GM21360 (cell line): ENCODE measurements around the gene PLA2G2C.

Source experiments
- ATAC-seq: cut with Tn5 transposase; IDR thresholded peaks from one replicate; pipeline ENCODE4 v1.9.1; 2021; ENCODE audit warnings: mild to moderate bottlenecking, moderate library complexity; ENCODE audit not compliant: unreplicated experiment

PLA2G2C gene

GRCh38 chr1:20158358-20159070, 27.8 kb downstream of the PLA2G2C start:
- no peak for ATAC-seq

DNA sequence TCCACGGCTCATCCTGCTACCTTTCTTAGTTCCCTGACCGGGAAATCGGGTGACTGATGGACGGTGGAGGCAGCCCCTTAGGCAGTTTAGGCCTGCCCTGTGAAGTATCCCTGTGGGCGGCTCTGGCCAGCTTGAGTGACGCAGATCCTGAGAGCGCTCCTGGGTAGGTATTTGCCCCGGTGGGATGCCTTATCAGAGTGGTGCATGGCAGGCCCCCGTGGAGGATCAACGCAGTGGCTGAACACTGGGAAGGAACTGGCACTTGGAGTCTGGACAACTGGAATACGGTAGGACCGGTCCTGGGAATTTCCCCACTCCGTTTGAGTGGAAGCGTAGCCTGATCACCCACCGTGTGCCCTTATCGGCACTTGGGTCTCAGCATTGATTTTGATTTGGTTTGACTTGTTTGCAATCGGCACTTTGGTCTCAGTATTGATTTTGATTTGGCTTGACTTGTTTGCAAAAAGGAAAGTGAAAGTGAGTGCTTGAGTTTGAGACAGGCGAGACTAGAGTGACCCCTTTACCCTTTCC, 32.0 kb downstream of the PLA2G2C start:
- ATAC-seq: no peak

DNA sequence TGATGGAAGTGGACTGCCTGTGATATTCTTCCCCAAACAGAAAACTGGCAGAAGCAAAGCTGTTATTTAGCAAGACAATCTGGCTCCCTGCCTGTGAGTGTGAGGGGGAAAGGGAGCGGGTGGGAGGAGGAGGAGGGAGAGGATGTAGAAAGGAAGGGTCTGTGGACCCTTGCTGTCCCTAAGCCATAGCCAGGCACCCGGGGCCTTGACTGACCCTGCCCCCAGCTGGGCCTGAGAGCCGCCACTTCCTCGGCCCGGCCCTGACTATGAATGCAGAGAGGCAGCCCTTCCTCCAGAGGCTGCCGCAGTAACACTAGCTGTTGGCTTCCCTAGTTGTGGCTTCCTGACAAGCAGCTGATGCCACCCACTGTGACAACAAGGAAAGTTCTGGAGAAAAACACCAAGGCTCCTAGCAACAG, 33.3 kb downstream of the PLA2G2C start:
- no peak for ATAC-seq

GRCh38 chr1:20152599-20152930, 33.8 kb downstream of the PLA2G2C start:
- no peak for ATAC-seq

DNA sequence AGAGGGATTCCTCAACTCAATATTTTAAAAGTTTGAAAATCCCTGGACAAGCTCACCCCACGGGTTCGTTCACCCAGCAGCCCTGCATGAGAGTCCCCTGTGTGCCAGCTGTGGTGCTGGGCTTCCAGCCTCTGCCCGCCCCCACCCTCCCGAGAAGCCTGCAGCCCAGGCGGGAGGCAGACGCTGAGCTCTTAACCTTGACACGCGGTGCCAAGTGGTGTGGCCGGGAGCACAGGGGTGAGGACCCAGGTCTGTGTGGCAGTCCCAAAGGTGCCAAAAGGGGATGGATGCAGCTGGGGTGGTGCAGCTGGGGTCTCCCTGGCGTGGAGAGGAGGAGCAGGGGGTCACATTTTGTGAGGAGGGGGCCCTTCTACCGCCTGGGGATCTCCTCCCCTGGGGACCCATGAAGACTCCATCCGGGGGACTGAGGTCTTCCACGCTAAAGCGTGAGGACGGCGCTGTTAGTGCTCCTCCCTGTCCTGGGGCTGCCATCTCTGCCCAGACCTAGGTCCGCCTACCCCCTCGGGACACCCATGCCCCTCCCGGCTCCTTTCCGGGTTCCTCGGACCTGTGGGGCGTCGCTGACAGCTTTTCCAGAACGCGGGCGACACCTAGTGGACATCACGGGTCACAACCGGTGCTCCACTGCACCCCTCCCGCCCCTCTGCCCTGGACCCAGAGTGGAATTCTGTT, 34.3 kb downstream of the PLA2G2C start:
- no peak for ATAC-seq

- ATAC-seq: no peak
Measured at GRCh38 chr1:20150969-20151368, 35.3 kb downstream of the PLA2G2C start.

GRCh38 chr1:20150326-20150705, 36.0 kb downstream of the PLA2G2C start:
- ATAC-seq: no peak

DNA sequence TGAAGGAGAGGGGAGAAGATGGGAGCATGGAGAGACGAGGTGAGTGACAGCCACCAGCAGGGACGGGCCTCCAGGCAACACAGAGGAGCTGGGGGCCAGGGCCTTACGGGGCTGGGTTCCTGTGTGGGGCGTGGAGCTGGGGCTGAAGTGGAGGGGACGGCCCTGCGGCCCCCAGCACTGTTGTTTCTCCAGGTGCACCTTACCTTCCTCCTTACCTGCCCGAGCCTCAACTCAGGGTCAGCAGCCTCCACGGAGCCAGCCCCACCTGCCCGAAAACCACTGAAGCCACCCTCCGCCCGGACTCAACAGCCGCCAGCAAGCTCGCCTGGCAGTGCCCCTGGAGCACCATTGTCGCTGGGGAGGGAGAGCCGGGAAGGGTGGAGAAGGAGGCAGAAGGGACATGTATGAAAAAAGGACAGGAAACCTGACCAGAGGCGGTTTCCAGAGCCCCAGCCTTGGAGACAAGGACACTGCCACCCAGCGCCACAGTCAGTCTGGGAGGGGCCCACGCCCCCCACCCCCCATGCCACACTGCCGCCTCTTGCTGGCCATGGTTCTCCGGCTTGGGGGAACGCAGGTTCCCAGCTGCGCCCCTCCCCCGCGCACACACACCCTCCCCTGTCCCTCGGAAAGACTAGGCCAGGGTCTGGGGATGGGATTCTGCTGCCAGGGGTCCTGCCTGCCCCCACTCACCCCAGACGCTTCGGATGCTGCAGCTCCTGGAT, 36.6 kb downstream of the PLA2G2C start:
- ATAC-seq: no peak

GRCh38 chr1:20148571-20149500, 37.5 kb downstream of the PLA2G2C start:
- no peak for ATAC-seq

DNA sequence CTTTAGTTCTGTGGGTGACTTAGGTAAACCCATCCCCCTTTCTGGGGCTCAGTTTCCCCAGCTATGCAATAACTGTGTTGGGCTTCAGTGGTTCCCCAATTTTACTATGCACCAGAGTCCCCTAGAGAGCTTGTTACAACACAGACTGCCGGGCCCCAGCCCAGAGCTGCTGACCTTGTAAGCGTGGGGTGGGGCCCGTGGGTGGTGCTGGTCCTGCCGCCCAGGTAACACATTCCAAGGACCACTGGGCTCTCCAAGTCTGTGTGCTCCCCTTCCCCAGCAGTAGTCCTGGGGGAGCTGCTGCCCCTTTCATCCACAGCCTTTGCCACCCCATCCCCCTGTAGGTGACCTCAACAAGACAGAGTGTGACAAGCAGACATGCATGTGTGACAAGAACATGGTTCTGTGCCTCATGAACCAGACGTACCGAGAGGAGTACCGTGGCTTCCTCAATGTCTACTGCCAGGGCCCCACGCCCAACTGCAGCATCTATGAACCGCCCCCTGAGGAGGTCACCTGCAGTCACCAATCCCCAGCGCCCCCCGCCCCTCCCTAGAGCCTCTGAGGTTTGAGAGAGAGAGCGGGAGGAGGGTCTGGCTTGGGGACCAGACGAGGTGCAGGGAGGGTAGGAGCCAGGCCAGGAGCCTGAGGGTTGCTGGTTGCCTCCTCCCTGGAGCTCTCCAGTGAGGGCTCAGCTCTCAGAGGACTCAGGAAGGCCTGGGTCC, 38.3 kb downstream of the PLA2G2C start:
- ATAC-seq: no peak

DNA sequence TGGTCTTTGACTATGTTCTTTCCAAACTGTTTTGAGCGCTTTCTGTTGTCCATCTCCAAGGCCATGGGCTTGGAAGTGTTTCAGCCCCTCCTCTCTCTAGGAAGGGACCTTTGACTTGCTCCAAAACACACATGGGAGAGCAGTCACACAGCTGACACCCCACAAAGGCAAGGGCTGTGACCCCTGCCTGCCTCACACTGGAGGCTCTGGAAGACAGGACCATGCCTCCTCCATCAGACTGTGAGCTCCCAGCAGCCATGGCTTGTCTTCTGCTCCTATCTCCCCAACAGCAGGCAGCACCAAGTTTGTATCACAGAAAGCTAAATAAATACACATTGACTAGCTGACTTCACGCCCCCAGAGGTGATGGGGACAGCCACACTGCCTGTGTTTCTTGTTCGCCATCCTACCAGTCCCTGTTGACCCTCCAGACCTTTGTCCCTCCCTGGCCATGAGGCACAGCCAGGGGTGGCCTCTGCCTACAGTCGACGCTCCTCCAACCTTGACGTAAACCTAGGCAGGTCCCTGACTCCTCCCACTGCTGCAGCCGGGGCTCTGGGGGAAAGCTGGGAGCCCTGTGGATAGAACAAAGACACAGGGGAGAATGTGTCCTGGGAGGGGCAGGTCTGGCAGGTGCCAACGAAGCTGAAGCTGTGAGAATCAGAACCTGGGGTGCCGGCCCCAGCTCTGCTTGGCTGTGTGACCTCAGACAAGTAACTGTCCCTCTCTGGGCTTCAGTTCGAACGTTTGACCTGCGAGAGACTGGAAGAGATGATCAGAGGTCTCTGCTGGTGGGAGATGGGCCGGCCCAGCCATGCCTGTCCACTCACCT, 42.4 kb downstream of the PLA2G2C start:
- no peak for ATAC-seq

DNA sequence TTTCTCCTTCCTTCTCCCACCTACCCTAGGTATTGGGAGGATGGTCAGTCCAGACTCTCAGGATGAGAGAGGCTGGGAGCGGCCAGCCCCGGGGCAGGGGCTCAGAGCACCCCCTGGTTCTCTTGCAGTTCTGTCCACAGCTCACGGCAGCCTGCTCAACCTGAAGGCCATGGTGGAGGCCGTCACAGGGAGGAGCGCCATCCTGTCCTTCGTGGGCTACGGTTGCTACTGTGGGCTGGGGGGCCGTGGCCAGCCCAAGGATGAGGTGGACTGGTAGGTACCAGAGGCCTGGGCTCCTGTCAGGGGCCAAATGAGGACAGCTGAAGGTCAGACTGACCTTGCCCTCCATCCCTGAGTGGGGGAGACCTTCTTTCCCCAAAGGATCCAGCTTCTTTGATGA, 43.0 kb downstream of the PLA2G2C start:
- no peak for ATAC-seq

DNA sequence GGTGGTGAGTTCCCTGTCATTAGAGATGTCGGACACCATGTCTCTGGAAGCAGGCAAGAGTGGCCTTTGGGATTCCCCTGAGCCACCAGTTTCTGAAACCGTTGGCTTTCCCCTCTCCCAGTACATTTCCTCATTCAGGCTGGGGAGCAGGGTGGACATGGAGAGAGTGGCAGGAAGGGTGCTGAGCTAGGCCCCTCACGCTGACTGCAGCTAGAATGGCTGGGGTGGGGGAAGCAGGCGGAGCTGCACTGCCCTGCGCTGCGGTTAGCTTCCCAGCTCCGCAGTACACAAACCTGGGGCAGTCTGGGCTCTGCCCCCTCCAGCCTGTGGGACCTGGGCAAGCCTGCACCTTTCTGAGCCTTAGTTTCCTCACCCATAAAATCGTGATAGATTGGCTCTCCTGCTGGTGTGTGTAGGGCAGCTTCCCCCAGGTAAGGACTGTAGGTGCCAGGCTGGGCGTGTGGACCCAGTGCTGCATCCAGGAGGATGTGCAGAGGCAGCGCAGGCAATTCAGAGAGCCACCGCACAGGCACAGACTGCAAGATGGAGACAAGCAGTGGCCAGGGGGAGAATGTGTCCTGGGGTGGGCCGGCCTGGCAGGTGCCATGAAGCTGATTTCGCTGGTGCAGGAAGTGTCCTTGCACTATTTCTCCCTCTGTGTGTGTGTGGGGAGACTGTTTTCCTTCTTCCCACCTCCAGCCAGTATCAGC, 44.2 kb downstream of the PLA2G2C start:
- ATAC-seq: no peak

DNA sequence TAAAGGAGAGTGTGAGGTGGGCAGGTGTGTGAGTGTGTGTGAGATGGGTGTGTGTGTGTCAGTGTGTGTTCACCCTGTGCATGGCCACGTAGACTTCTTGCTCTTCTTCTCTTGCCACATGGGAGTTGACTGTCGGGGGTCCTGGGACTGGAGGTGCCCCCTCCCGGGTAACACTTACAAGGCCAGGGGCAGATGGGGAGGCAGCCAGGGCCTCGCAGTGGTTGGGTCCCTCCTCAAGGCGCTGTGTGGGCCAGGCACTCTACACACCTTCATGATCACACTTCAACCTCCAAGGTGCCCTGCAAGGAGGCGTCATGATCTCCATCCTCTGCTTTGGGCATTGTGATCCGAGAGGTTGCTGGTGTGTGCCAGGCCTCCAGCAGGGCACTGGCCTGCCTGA, 44.9 kb downstream of the PLA2G2C start:
- ATAC-seq: no peak

DNA sequence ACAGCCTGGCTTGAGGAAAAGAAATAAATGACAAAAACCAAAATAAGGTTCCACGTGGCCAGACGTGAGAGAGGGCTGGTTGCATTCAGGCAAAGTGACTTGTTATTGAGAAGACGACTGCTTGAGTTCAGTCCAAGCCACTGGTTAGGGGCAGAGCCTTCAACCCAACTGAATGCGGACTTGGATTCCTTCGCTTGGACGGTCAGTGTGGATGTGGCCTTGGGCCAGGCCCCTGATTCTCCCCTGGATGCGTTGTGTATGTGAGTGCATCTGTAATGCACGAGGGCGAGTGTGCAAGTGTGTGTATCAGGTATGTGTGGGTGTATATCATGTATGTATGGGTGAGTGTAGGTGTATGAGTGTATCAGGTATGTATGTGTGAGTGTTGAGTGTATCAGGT, 45.3 kb downstream of the PLA2G2C start:
- ATAC-seq: no peak

GRCh38 chr1:20139776-20140612, 46.3 kb downstream of the PLA2G2C start:
- no peak for ATAC-seq

DNA sequence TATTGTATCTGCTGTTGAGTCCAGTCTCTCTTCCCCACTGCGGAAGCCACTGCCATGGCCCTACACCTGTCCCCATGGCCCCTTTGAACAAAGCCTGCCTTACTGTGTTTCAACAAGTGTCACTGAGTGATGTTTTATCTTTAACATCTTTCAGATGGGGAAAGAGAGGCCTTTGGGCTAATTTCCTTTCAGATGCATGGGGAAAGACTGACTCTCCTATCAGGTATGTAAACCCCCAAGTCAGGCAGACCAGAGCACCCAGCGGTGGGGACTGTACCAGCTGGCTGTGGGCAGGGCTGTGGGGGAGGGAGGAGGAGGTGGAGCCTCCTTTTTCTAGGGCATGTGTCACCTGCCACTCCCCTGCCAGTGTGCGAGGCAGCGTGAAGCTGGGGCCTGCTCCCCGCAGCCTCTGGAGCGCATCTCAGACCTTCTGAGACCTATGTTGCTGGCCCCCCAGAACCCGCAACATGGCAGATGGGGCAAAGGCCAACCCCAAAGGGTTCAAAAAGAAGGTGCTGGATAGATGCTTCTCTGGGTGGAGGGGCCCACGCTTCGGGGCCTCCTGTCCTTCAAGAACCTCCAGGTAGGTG, 47.3 kb downstream of the PLA2G2C start, which contains the start of gene PLA2G2F:
Gene PLA2G2F, plus strand, starts transcription at position 363 of the 590 bp plus-strand sequence. Its CDS starts 105 bp downstream, at position 468.
- ATAC-seq: no peak
